WTC11 (cell line): ENCODE results near the gene SNX32. TPM values are rescaled to one million over a fixed set of nuclear protein-coding genes. Genes with fewer than 3 reads are reported as not detected.

Source experiments
- ATAC-seq: fragments of 200-7000 bp; cut with Tn5 transposase; 2 replicates; pipeline ENCODE4 v1.10.0; 2021; ENCODE audit warnings: mild to moderate bottlenecking, moderate library complexity
- CTCF ChIA-PET: fragments of 300-600 bp; sonication (Branson Sonifier 250); formaldehyde crosslinking; loops from one replicate; lab custom pipeline; 2021; ENCODE audit warnings: antibody characterized with exemption; lab: Charles Lee
- POLR2A ChIA-PET: fragments of 350-600 bp; sonication (Branson Sonifier 250); formaldehyde crosslinking; loops from one replicate; lab custom pipeline; 2021; ENCODE audit warnings: antibody characterized with exemption; lab: Charles Lee
- DNase-seq: peaks from one replicate; pipeline ENCODE4 v3.0.0; 2021; ENCODE audit warnings: low spot score
- H3K27ac Mint-ChIP-seq: 2 replicates; pipeline ENCODE4 v1.8.0; 2021; ENCODE audit warnings: mixed read lengths
- H3K27me3 Mint-ChIP-seq: 2 replicates; pipeline ENCODE4 v1.8.0; 2021; ENCODE audit warnings: low read depth, mild to moderate bottlenecking, moderate library complexity, mixed read lengths
- H3K36me3 Mint-ChIP-seq: 2 replicates; pipeline ENCODE4 v1.8.0; 2021; ENCODE audit warnings: mixed read lengths
- H3K4me1 Mint-ChIP-seq: 2 replicates; pipeline ENCODE4 v1.8.0; 2022; ENCODE audit warnings: mixed read lengths
- H3K4me3 Mint-ChIP-seq: 2 replicates; pipeline ENCODE4 v1.8.0; 2021; ENCODE audit warnings: mild to moderate bottlenecking, moderate library complexity, mixed read lengths
- H3K9me3 Mint-ChIP-seq: 2 replicates; pipeline ENCODE4 v1.8.0; 2021; ENCODE audit warnings: mixed read lengths
- ATF2 ChIP-seq: sonication (generic); formaldehyde crosslinking; IDR thresholded peaks from 2 replicates; pipeline ENCODE4 v1.8.1; 2022; ENCODE audit warnings: low read depth, missing genetic modification reagents, borderline replicate concordance
- ERG ChIP-seq: fragments of 250-450 bp; sonication (Bioruptor Pico); IDR thresholded peaks from 2 replicates; pipeline ENCODE4 v1.8.0; 2021; ENCODE audit warnings: mild to moderate bottlenecking
- MYBL2 ChIP-seq: sonication (generic); formaldehyde crosslinking; IDR thresholded peaks from 2 replicates; pipeline ENCODE4 v1.8.1; 2023; ENCODE audit warnings: mild to moderate bottlenecking, moderate library complexity, missing genetic modification reagents
- SMAD3 ChIP-seq: sonication (generic); formaldehyde crosslinking; IDR thresholded peaks from 2 replicates; pipeline ENCODE4 v1.8.0; 2022; ENCODE audit warnings: missing genetic modification reagents, mild to moderate bottlenecking, borderline replicate concordance
- SMAD4 ChIP-seq: sonication (generic); formaldehyde crosslinking; IDR thresholded peaks from 2 replicates; pipeline ENCODE4 v1.8.0; 2022; ENCODE audit warnings: mild to moderate bottlenecking, missing genetic modification reagents
- TEAD4 ChIP-seq: sonication (generic); formaldehyde crosslinking; IDR thresholded peaks from 2 replicates; pipeline ENCODE4 v1.8.0; 2022; ENCODE audit warnings: mild to moderate bottlenecking, missing genetic modification reagents
- USF1 ChIP-seq: sonication (generic); formaldehyde crosslinking; IDR thresholded peaks from 2 replicates; pipeline ENCODE4 v1.8.0; 2022; ENCODE audit warnings: mild to moderate bottlenecking, missing genetic modification reagents
- total RNA-seq: library from RNA; stranded (reverse); gene quantifications from 3 replicates; pipeline ENCODE4 v1.2.3, GENCODE V29; 2021
- TF ChIP-seq, protein P1 (sequence below): sonication (generic); formaldehyde crosslinking; IDR thresholded peaks from 2 replicates; pipeline ENCODE4 v1.8.1; 2022; ENCODE audit warnings: low read depth, mild to moderate bottlenecking, moderate library complexity, missing genetic modification reagents, borderline replicate concordance
- TF ChIP-seq, protein P2 (sequence below): sonication (generic); formaldehyde crosslinking; IDR thresholded peaks from 2 replicates; pipeline ENCODE4 v1.8.0; 2023; ENCODE audit warnings: mild to moderate bottlenecking, missing genetic modification reagents
- TF ChIP-seq, protein P3 (sequence below): sonication (generic); formaldehyde crosslinking; IDR thresholded peaks from 2 replicates; pipeline ENCODE4 v1.8.1; 2022; ENCODE audit warnings: mild to moderate bottlenecking, missing genetic modification reagents, moderate library complexity, borderline replicate concordance

The SNX32 gene
- total RNA-seq, 1 experiment from 2014 or later = 2.9 TPM

- TF ChIP-seq, protein P1, sequence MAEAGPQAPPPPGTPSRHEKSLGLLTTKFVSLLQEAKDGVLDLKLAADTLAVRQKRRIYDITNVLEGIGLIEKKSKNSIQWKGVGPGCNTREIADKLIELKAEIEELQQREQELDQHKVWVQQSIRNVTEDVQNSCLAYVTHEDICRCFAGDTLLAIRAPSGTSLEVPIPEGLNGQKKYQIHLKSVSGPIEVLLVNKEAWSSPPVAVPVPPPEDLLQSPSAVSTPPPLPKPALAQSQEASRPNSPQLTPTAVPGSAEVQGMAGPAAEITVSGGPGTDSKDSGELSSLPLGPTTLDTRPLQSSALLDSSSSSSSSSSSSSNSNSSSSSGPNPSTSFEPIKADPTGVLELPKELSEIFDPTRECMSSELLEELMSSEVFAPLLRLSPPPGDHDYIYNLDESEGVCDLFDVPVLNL (CRISPR knock-in tag) = no peak
- TF ChIP-seq, protein P2, sequence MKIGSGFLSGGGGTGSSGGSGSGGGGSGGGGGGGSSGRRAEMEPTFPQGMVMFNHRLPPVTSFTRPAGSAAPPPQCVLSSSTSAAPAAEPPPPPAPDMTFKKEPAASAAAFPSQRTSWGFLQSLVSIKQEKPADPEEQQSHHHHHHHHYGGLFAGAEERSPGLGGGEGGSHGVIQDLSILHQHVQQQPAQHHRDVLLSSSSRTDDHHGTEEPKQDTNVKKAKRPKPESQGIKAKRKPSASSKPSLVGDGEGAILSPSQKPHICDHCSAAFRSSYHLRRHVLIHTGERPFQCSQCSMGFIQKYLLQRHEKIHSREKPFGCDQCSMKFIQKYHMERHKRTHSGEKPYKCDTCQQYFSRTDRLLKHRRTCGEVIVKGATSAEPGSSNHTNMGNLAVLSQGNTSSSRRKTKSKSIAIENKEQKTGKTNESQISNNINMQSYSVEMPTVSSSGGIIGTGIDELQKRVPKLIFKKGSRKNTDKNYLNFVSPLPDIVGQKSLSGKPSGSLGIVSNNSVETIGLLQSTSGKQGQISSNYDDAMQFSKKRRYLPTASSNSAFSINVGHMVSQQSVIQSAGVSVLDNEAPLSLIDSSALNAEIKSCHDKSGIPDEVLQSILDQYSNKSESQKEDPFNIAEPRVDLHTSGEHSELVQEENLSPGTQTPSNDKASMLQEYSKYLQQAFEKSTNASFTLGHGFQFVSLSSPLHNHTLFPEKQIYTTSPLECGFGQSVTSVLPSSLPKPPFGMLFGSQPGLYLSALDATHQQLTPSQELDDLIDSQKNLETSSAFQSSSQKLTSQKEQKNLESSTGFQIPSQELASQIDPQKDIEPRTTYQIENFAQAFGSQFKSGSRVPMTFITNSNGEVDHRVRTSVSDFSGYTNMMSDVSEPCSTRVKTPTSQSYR (CRISPR knock-in tag) = no peak
- TF ChIP-seq TEAD4 (CRISPR knock-in tag) (no peak), USF1 (no peak), SMAD4 (CRISPR knock-in tag) (no peak)
- TF ChIP-seq, protein P3, sequence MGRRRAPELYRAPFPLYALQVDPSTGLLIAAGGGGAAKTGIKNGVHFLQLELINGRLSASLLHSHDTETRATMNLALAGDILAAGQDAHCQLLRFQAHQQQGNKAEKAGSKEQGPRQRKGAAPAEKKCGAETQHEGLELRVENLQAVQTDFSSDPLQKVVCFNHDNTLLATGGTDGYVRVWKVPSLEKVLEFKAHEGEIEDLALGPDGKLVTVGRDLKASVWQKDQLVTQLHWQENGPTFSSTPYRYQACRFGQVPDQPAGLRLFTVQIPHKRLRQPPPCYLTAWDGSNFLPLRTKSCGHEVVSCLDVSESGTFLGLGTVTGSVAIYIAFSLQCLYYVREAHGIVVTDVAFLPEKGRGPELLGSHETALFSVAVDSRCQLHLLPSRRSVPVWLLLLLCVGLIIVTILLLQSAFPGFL (CRISPR knock-in tag) = no peak
These were observed 45.9 kb downstream of the SNX32 start, which contains the start of gene CTSW (continued) for GRCh38 chr11:65879617-65880016.

GRCh38 chr11:65880027-65880426 lies 46.3 kb downstream of the SNX32 start:
- TF ChIP-seq ATF2 = no peak
- TF ChIP-seq, all 79 proteins: peak for 0
- ChIA-PET CTCF (interaction anchor here (1.3 to 2.7 kb wide), 5 partner anchors 8 to 32 kb away, joined by 3 to 24 read pairs (median 5); partner anchors contain the start of genes CCDC85B, FIBP and MUS81), POLR2A (interaction anchor here (1.1 kb wide), 1 partner anchor 8 kb away, joined by 3 read pairs; the partner anchor contains the start of gene FIBP)
- DNase-seq (no peak), ATAC-seq (no peak)
- Mint-ChIP-seq H3K27me3 (peaks cover 14% of the 10 kb centered on the region), H3K9me3 (no peaks in the 10 kb centered on the region), H3K4me3 (no peak overlapping the region), H3K36me3 (peaks cover 24% of the 10 kb centered on the region), H3K27ac (no peak overlapping the region), H3K4me1 (peaks cover 2% of the 10 kb centered on the region)

GRCh38 chr11:65880844-65881421 lies 47.2 kb downstream of the SNX32 start:
- TF ChIP-seq MYBL2 (CRISPR knock-in tag) (no peak), ERG (CRISPR knock-in tag) (no peak), SMAD3 (CRISPR knock-in tag) (no peak)
- no peak overlapping the region for H3K4me3 Mint-ChIP-seq
- peaks cover 2% of the 10 kb centered on the region for H3K4me1 Mint-ChIP-seq
- CTCF ChIA-PET = interaction anchor here (0.6 to 2.7 kb wide), 4 partner anchors 8 to 21 kb away, joined by 4 to 12 read pairs (median 6); partner anchors contain the start of genes CCDC85B, FIBP and MUS81
- peaks cover 30% of the 10 kb centered on the region for H3K36me3 Mint-ChIP-seq
- peaks cover 12% of the 10 kb centered on the region for H3K27me3 Mint-ChIP-seq
- no peak overlapping the region for H3K27ac Mint-ChIP-seq
- H3K9me3 Mint-ChIP-seq = no peaks in the 10 kb centered on the region
- POLR2A ChIA-PET = no interaction called here
- DNase-seq (no peak), ATAC-seq (no peak)
